Mesothelial cell of epicardium (in vitro differentiated cells): ENCODE measurements around the gene AGBL4. TPM values are rescaled to one million over a fixed set of nuclear protein-coding genes. Genes with fewer than 3 reads are reported as not detected.

Source experiments
- DNase-seq, 2 experiments: peaks; one replicate each; pipeline ENCODE4 v3.0.0; 2021; ENCODE audit warnings: low spot score in 2 of 2; ENCODE audit not compliant: unreplicated experiment in 2 of 2
- H3K27ac Mint-ChIP-seq: 2 replicates; pipeline ENCODE4 v1.8.0; 2021; ENCODE audit warnings: mixed read lengths
- H3K27me3 Mint-ChIP-seq: 2 replicates; pipeline ENCODE4 v1.8.0; 2021; ENCODE audit warnings: low read depth, mixed read lengths
- H3K36me3 Mint-ChIP-seq: 2 replicates; pipeline ENCODE4 v1.8.0; 2021; ENCODE audit warnings: mixed read lengths
- H3K4me1 Mint-ChIP-seq: 2 replicates; pipeline ENCODE4 v1.8.0; 2021; ENCODE audit warnings: mixed read lengths
- H3K4me3 Mint-ChIP-seq: 2 replicates; pipeline ENCODE4 v1.8.0; 2021; ENCODE audit warnings: mild to moderate bottlenecking, moderate library complexity, mixed read lengths
- H3K9me3 Mint-ChIP-seq: 2 replicates; pipeline ENCODE4 v1.8.0; 2021; ENCODE audit warnings: mixed read lengths
- total RNA-seq: library from RNA; stranded (reverse); gene quantifications from 3 replicates; pipeline ENCODE4 v1.2.1, GENCODE V29; 2021
- TF ChIP-seq, protein P1 (sequence below): fragments of 200-600 bp; sonication (generic); IDR thresholded peaks from one replicate; pipeline ENCODE4 v1.5.0; 2021; ENCODE audit warnings: antibody characterized with exemption; ENCODE audit not compliant: unreplicated experiment

Gene AGBL4
- total RNA-seq, 1 donor from 2014 or later = 0.42 TPM

DNA sequence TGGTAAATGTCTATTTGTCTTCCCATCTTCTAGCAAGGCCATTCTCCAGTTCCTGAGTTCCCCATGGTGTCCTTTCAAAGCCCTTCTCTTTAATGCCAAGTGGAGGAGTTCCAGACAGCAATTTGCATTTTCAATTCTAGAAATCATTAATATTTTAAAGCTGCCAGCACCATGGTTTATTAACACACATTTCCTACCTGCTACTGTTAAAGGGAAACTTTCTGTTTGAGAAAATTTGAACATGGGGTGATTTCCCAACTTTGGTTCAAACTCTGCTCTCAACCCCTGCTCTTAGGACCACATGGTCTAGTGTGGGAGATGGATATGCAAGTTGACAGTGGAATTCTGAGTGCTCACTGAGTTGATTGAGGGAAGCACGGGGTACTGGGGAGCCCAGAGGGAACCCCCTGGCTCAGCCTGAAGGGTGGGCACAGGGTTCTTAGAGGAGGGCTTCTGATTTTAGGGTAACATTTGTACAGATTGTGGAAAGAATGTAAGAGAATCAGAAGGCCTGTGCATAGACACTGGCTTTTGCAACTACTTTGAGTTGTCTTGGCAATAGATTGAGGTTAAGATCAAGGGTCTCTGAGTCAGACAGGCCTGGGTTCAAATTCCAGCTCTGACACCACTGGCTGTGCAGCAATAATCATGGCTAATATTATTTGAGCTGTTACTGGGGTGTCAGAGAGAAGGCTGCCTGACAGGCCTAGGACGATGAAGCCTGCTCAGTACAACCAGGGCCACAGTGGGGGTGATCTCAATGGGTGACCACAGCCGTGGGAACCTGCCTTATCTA, 1344.8 kb downstream of the AGBL4 start:
- Mint-ChIP-seq H3K27me3 (peaks cover 26% of the 10 kb centered on the region), H3K4me1 (no peaks in the 10 kb centered on the region), H3K36me3 (no peaks in the 10 kb centered on the region), H3K27ac (no peak overlapping the region), H3K4me3 (no peak overlapping the region), H3K9me3 (no peaks in the 10 kb centered on the region)
- no peak for DNase-seq
- TF ChIP-seq, protein P1, sequence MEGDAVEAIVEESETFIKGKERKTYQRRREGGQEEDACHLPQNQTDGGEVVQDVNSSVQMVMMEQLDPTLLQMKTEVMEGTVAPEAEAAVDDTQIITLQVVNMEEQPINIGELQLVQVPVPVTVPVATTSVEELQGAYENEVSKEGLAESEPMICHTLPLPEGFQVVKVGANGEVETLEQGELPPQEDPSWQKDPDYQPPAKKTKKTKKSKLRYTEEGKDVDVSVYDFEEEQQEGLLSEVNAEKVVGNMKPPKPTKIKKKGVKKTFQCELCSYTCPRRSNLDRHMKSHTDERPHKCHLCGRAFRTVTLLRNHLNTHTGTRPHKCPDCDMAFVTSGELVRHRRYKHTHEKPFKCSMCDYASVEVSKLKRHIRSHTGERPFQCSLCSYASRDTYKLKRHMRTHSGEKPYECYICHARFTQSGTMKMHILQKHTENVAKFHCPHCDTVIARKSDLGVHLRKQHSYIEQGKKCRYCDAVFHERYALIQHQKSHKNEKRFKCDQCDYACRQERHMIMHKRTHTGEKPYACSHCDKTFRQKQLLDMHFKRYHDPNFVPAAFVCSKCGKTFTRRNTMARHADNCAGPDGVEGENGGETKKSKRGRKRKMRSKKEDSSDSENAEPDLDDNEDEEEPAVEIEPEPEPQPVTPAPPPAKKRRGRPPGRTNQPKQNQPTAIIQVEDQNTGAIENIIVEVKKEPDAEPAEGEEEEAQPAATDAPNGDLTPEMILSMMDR = no peak

DNA sequence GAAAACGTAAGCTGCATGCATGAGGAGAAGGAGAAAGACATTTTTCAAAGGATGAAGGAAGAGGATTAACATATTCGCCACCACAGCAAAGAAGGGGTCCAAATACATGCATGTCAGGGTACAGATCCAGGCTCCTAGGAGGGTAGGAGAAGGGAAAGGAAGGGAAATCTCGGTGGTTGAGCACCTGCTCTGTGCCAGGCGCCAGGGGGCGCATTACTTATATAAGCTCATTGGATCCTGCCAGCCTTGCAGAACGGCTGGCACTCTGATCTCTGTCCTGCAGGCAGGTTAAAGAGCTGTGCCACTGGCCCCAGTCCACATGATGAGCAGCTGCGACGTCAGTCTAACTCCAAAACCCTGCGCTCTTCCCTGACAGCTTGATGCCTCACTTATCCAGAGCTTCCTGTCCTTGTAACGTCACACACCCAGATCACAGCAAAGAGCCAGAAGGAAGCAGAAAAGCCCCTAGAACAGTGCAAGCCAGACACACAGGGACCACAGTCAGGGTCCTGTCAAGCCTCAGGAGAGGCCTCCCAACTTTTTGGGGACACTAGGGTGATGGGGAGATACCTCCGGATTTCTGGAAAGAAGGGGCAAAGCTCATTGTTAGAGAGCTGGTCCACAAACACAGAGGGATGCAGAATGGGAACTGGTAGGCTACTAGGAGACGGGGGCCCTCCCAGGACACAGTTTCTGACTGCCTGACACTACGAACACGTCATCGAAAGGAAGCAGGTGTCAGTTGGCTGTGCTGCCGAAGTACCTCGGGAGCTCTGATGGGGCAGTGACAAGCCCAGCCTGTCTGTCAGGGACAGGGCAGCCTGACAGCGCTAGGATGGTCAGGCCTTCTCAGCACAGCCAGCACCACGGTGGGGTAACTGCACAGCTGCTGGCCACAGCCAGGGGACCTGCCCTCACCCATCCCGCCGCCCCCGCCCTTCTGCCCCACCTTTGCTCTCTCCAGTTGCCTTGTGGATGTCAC, 1346.2 kb downstream of the AGBL4 start:
- Mint-ChIP-seq H3K27ac (no peak overlapping the region), H3K36me3 (no peaks in the 10 kb centered on the region), H3K4me1 (no peaks in the 10 kb centered on the region), H3K27me3 (peaks cover 39% of the 10 kb centered on the region), H3K9me3 (no peaks in the 10 kb centered on the region), H3K4me3 (no peak overlapping the region)
- peak; percentile 53 to 65 for DNase-seq
- TF ChIP-seq, protein P1 = peak; percentile 67

DNA sequence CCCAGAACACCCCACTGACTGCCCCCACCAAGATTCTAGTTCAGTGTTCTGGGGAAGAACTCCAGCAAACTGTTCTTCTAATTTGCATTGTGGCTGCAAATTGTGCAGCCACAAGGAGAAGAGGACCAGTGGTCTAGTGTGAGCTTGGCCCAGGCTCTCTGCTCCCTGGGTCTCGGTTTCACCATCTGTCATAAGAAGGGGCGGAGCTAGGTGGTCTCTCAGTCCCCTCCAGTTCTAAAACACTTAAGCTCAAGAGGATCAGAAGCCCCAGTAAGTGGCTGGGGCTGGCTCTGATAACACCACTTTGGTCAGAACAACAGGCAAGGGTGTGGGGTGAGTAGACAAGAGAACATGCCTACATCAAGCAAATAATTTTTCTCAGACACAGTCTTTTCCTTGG, 1346.9 kb downstream of the AGBL4 start:
- H3K9me3 Mint-ChIP-seq = no peaks in the 10 kb centered on the region
- TF ChIP-seq, protein P1 = no peak
- no peak for DNase-seq
- H3K4me1 Mint-ChIP-seq = no peaks in the 10 kb centered on the region
- no peak overlapping the region for H3K27ac Mint-ChIP-seq
- H3K36me3 Mint-ChIP-seq = no peaks in the 10 kb centered on the region
- H3K27me3 Mint-ChIP-seq = peaks cover 39% of the 10 kb centered on the region
- H3K4me3 Mint-ChIP-seq = no peak overlapping the region

DNA sequence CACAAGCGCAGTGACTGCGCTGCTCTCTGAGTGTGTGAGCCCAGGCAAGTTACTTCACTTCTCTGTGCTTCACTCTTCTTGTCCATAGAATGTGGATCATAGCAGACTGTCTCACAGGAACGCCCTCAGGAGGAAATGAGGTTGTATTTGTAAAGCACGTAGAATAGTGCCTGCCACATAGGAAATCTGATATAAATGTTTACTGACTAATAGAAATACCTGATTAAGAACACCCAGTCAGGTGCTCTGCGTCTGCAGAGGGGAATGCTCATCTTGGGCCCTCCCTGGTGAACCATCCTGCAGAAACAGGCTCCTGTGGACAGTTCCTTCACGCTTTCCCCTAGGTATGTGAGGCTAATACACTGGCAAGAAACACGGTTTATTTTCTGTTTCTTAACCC, 1347.4 kb downstream of the AGBL4 start:
- H3K27ac Mint-ChIP-seq = no peak overlapping the region
- no peaks in the 10 kb centered on the region for H3K9me3 Mint-ChIP-seq
- peaks cover 41% of the 10 kb centered on the region for H3K27me3 Mint-ChIP-seq
- no peak for DNase-seq
- TF ChIP-seq, protein P1 = no peak
- H3K4me1 Mint-ChIP-seq = no peaks in the 10 kb centered on the region
- no peak overlapping the region for H3K4me3 Mint-ChIP-seq
- no peaks in the 10 kb centered on the region for H3K36me3 Mint-ChIP-seq

DNA sequence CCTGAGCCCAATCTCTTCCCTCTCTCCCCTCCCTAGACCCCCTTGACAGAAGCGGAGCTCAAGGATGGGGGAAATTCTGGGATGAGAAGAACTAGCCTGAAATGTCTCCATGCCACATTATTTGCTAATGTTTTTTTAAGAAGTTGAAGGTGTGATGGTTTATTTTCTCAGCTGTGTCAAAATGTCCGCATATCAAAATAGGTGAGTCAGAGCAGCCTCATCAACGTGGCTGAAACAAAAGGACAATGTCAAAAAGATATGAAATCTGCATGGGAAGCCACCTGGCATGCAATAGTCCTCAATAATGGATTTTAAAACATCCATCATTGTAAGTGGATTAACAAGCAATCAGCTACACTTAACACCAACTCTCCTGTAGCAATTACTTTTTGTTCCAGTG, 1348.5 kb downstream of the AGBL4 start:
- Mint-ChIP-seq H3K27ac (no peak overlapping the region), H3K4me1 (no peaks in the 10 kb centered on the region), H3K9me3 (no peaks in the 10 kb centered on the region), H3K27me3 (peaks cover 43% of the 10 kb centered on the region), H3K4me3 (no peak overlapping the region), H3K36me3 (no peaks in the 10 kb centered on the region)
- DNase-seq = no peak
- TF ChIP-seq, protein P1 = no peak
